Measurements from ENCODE around the gene ATP6V1A. TPM values are rescaled to one million over a fixed set of nuclear protein-coding genes. Genes with fewer than 3 reads are reported as not detected.

The ATP6V1A gene
- total RNA-seq, 1 donor from 2014 or later, result 123 TPM

DNA sequence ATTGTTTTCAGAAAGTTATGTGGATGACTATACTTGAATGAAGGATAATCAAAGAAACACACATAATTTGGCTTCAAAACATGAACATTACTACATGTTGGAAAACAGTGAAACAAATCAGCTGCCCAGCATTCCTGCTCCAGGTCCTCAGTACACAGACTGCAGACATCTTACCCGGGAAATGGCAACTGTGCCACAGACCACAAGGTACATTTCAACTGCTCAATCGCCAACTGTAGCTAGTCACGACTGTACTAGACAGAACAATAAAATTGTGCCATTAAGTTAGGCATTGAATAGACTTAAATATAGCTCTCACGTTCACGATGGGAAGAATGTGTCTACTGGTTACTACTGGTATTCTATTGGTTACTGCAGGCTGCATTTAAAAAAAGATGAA lies 5.7 kb upstream of the ATP6V1A start:
- Histone ChIP-seq H3K4me2 (ENCODE audit: low read length) (no peak overlapping the region), H3K36me3 (ENCODE audit: insufficient read depth, low read length) (no peaks in the 10 kb centered on the region), H3K4me3 (ENCODE audit: insufficient read depth, low read depth, low read length) (no peak overlapping the region), H2AFZ (ENCODE audit: low read depth, low read length) (no peak overlapping the region), H3K79me2 (ENCODE audit: insufficient read depth, low read length) (peaks cover 99% of the 10 kb centered on the region), H3K27me3 (ENCODE audit: insufficient read depth, low read length) (no peaks in the 10 kb centered on the region), H3K27ac (ENCODE audit: low read depth, low read length) (no peak overlapping the region), H3K9me3 (ENCODE audit: insufficient read depth, low read depth, low read length) (no peaks in the 10 kb centered on the region), H3K9ac (ENCODE audit: low read length) (no peak overlapping the region), H4K20me1 (ENCODE audit: insufficient read depth, low read length) (peaks cover 80% of the 10 kb centered on the region), H3K4me1 (ENCODE audit: insufficient read depth, low read length) (peaks cover 11% of the 10 kb centered on the region)
- no peak for FAIRE-seq
- Mint-ChIP-seq H3K36me3 (ENCODE audit: low read depth, unreplicated experiment) (peaks cover 5% of the 10 kb centered on the region), H3K4me3 (ENCODE audit: unreplicated experiment) (no peak overlapping the region), H3K9me3 (ENCODE audit: unreplicated experiment) (no peaks in the 10 kb centered on the region), H3K27me3 (ENCODE audit: low read depth, unreplicated experiment) (no peaks in the 10 kb centered on the region), H3K4me1 (ENCODE audit: low read depth, unreplicated experiment) (peaks cover 26% of the 10 kb centered on the region), H3K27ac (ENCODE audit: unreplicated experiment) (peak overlapping the region; percentile 64)
- TF ChIP-seq, protein P1, sequence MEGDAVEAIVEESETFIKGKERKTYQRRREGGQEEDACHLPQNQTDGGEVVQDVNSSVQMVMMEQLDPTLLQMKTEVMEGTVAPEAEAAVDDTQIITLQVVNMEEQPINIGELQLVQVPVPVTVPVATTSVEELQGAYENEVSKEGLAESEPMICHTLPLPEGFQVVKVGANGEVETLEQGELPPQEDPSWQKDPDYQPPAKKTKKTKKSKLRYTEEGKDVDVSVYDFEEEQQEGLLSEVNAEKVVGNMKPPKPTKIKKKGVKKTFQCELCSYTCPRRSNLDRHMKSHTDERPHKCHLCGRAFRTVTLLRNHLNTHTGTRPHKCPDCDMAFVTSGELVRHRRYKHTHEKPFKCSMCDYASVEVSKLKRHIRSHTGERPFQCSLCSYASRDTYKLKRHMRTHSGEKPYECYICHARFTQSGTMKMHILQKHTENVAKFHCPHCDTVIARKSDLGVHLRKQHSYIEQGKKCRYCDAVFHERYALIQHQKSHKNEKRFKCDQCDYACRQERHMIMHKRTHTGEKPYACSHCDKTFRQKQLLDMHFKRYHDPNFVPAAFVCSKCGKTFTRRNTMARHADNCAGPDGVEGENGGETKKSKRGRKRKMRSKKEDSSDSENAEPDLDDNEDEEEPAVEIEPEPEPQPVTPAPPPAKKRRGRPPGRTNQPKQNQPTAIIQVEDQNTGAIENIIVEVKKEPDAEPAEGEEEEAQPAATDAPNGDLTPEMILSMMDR (IDR thresholded peaks at IDR 0.05; ENCODE audit: insufficient read depth, low read depth, low read length), result no peak
- no peak for TF ChIP-seq EZH2 (IDR thresholded peaks at IDR 0.05; ENCODE audit: insufficient read depth, low read length)
- no peak for DNase-seq (ENCODE audit: low read depth)

DNA sequence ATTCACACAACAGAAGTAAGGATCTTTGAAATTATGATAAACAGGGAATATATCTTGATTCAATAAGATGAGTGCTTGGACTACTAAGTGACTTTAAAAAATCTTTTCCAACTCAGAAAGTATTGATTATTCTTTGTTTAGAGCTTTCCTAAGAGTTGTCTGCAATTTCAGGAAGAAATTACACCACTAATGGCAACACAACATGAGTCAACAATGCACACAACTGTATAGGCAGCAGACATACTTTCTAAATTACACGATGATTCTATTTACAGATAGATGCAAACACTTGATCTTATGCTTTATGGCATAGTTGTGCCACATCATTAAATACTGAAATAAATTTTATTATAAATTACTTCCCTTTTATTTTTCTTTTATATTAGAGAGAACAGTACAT lies 5.2 kb upstream of the ATP6V1A start:
- H3K4me1 ChIP-seq (ENCODE audit: insufficient read depth, low read length), result peaks cover 11% of the 10 kb centered on the region
- H2AFZ ChIP-seq (ENCODE audit: low read depth, low read length), result no peak overlapping the region
- peaks cover 94% of the 10 kb centered on the region for H3K79me2 ChIP-seq (ENCODE audit: insufficient read depth, low read length)
- H3K27ac Mint-ChIP-seq (ENCODE audit: unreplicated experiment), result no peak overlapping the region
- H3K9me3 ChIP-seq (ENCODE audit: insufficient read depth, low read depth, low read length), result no peaks in the 10 kb centered on the region
- H4K20me1 ChIP-seq (ENCODE audit: insufficient read depth, low read length), result peaks cover 74% of the 10 kb centered on the region
- DNase-seq (ENCODE audit: low read depth) (no peak), FAIRE-seq (no peak)
- peaks cover 5% of the 10 kb centered on the region for H3K36me3 Mint-ChIP-seq (ENCODE audit: low read depth, unreplicated experiment)
- no peak overlapping the region for H3K4me2 ChIP-seq (ENCODE audit: low read length)
- H3K9ac ChIP-seq (ENCODE audit: low read length), result no peak overlapping the region
- no peaks in the 10 kb centered on the region for H3K9me3 Mint-ChIP-seq (ENCODE audit: unreplicated experiment)
- no peaks in the 10 kb centered on the region for H3K36me3 ChIP-seq (ENCODE audit: insufficient read depth, low read length)
- H3K4me3 Mint-ChIP-seq (ENCODE audit: unreplicated experiment), result no peak overlapping the region
- peaks cover 26% of the 10 kb centered on the region for H3K4me1 Mint-ChIP-seq (ENCODE audit: low read depth, unreplicated experiment)
- no peak overlapping the region for H3K27ac ChIP-seq (ENCODE audit: low read depth, low read length)
- no peaks in the 10 kb centered on the region for H3K27me3 ChIP-seq (ENCODE audit: insufficient read depth, low read length)
- no peaks in the 10 kb centered on the region for H3K27me3 Mint-ChIP-seq (ENCODE audit: low read depth, unreplicated experiment)
- TF ChIP-seq, protein P1 (IDR thresholded peaks at IDR 0.05; ENCODE audit: insufficient read depth, low read depth, low read length), result no peak
- TF ChIP-seq EZH2 (IDR thresholded peaks at IDR 0.05; ENCODE audit: insufficient read depth, low read length), result no peak
- no peak overlapping the region for H3K4me3 ChIP-seq (ENCODE audit: insufficient read depth, low read depth, low read length)

DNA sequence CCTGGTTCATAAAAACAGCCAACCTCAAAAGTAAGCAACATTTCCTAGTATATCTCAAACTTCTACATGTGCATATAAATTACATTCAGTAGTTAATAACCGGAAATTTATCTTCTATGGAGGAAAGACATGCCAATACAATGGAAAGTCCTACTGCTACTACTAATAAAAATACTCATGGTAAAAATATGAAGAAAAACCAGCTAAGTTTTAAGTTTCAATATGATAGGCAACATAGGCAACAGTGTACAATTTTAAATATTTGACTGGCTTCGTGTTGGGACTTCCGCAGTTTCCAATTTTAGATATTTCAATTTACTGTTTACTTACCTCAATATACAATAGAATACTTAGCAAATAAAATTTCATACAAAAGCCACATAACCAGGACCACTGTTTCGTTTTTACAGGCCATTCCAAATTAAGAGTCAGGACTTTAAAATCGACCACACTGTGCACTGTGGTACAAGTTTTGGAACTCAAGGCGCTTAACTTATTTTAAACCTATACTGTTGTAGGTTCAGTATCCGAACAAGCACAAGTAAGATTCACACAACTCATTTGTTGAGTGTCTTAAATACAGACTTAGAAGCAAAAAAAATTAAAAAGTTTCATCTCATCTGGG lies 3.7 kb upstream of the ATP6V1A start:
- peaks cover 59% of the 10 kb centered on the region for H4K20me1 ChIP-seq (ENCODE audit: insufficient read depth, low read length)
- H3K36me3 ChIP-seq (ENCODE audit: insufficient read depth, low read length), result no peaks in the 10 kb centered on the region
- no peaks in the 10 kb centered on the region for H3K9me3 ChIP-seq (ENCODE audit: insufficient read depth, low read depth, low read length)
- no peak overlapping the region for H2AFZ ChIP-seq (ENCODE audit: low read depth, low read length)
- no peaks in the 10 kb centered on the region for H3K9me3 Mint-ChIP-seq (ENCODE audit: unreplicated experiment)
- peak overlapping the region; percentile 88 for H3K4me2 ChIP-seq (ENCODE audit: low read length)
- H3K4me3 ChIP-seq (ENCODE audit: insufficient read depth, low read depth, low read length), result no peak overlapping the region
- FAIRE-seq, result no peak
- no peaks in the 10 kb centered on the region for H3K27me3 ChIP-seq (ENCODE audit: insufficient read depth, low read length)
- H3K9ac ChIP-seq (ENCODE audit: low read length), result peak overlapping the region; percentile 2
- no peak for DNase-seq (ENCODE audit: low read depth)
- H3K79me2 ChIP-seq (ENCODE audit: insufficient read depth, low read length), result peaks cover 91% of the 10 kb centered on the region
- peaks cover 16% of the 10 kb centered on the region for H3K4me1 ChIP-seq (ENCODE audit: insufficient read depth, low read length)
- no peak for TF ChIP-seq EZH2 (IDR thresholded peaks at IDR 0.05; ENCODE audit: insufficient read depth, low read length)
- TF ChIP-seq, protein P1 (IDR thresholded peaks at IDR 0.05; ENCODE audit: insufficient read depth, low read depth, low read length), result no peak
- peak overlapping the region; percentile 100 for H3K27ac Mint-ChIP-seq (ENCODE audit: unreplicated experiment)
- peaks cover 5% of the 10 kb centered on the region for H3K36me3 Mint-ChIP-seq (ENCODE audit: low read depth, unreplicated experiment)
- peak overlapping the region; percentile 100 for H3K4me3 Mint-ChIP-seq (ENCODE audit: unreplicated experiment)
- H3K27me3 Mint-ChIP-seq (ENCODE audit: low read depth, unreplicated experiment), result no peaks in the 10 kb centered on the region
- no peak overlapping the region for H3K27ac ChIP-seq (ENCODE audit: low read depth, low read length)
- H3K4me1 Mint-ChIP-seq (ENCODE audit: low read depth, unreplicated experiment), result peaks cover 26% of the 10 kb centered on the region

Data from astrocyte (in vitro differentiated cells and primary cell).